Measurements from ENCODE around the gene THSD4.

Gene THSD4

DNA sequence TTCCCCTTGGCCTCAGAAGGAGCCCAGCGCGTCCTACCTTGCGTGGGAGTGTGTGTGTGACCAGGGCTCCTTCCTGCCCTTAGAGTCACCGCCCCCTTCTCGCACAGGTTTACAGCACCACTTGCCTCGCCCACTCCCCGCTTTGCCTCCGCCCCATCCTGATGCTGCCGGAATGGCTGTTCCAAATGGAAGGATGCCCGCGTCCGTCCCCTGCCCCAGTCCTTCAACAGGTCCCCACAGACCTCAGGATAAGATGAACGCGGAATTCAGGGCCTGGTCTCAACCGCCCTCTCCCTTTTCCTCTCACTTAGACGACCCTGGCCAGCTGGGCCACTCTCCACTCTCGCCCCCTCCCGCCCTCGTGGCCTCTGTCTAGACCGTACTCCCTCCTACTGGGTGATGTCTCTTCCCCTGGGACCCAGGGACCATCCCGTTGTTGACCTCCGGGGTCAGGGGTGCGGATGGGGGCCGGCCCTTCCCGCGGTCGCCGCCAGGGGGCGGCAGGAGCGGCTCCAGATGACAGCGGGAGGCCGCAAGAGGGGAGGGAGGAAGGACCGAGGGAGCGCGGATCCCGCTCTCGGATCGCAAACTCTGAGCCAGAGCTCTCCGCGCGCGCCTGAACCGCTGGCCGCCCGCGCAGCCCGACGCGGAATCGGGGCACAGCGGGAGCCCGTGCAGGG, at the start of gene THSD4:
Gene THSD4, plus strand, starts transcription at position 585 of the 680 bp plus-strand sequence.
- DNase-seq (ENCODE audit: low read depth): no peak

DNA sequence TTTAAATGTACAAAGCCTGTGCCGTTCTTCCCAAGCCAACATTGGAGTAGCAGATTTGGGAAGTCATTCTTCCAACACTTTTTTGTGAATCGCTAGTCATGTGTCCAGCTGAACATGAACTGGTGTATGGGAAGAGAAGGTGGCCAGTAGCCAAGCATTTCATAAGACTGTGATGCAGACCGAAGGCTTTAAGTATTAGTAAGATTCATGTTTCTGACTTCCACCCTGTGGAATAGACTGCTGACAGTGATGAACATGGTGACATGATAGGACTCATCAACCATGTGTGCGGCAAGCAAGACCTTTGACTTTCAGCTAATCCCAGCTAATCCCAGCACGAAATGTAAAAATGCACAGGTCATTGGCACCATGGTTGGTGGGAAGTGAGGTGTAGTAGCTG, 48.3 kb upstream of the THSD4 start:
- DNase-seq (ENCODE audit: low read depth): peak; percentile 90

DNA sequence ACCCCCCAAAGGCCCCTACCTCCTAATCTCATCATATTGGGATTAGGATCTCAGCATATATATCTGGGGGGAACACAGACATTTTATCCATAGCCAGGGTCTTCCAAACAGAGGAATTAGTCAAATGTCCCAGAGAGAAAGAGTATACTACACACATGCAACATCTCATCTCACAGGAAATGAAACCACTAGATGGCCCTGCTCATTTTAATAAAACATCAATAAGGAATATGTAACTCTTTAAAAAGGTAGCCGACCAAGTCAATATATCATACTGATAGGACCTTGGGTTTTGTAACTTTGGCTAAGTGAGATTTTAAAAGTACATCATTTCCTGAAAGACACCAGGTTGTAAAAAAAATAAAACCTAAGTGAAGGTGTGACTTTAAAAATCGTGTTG, 45.6 kb upstream of the THSD4 start:
- no peak for DNase-seq (ENCODE audit: low read depth)

DNA sequence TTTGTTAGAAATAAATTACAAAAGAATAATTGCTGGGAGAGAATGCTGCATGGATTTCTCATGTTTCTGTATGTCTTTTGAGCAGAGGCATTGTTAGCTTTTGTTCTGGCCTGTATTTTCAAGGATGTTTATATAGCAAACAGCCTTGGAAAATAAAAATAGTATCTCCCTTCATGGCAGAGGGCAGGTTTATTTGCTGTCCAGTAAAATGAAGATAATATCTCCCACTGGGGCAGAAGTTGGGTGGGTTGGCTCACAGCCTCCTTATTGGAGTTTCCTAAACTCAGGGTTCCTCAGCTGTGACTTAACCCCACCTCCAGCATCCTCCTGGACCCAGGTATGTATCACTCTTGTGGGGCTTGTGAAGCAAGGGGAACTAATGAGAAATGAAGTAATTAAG, 43.7 kb upstream of the THSD4 start:
- no peak for DNase-seq (ENCODE audit: low read depth)

DNA sequence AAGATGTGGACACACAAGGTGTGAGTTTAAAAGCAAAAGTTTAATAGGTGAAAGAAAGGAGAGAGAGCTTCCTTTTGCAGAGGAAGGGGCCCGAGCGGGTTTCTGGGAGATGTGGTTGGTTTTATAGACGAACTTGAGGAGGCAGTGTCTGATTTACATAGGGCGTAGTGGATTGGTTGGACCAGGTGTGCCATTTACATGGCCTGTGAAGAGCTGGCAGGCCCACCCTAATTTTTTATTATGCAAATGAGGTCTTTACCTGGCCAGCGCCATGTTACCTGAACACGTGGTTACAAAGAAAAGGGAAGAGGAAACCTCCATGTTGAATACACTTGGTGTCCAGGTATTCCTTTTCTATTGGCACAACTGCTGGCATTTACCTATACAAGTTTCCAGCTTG, 42.8 kb upstream of the THSD4 start:
- DNase-seq (ENCODE audit: low read depth): no peak

DNA sequence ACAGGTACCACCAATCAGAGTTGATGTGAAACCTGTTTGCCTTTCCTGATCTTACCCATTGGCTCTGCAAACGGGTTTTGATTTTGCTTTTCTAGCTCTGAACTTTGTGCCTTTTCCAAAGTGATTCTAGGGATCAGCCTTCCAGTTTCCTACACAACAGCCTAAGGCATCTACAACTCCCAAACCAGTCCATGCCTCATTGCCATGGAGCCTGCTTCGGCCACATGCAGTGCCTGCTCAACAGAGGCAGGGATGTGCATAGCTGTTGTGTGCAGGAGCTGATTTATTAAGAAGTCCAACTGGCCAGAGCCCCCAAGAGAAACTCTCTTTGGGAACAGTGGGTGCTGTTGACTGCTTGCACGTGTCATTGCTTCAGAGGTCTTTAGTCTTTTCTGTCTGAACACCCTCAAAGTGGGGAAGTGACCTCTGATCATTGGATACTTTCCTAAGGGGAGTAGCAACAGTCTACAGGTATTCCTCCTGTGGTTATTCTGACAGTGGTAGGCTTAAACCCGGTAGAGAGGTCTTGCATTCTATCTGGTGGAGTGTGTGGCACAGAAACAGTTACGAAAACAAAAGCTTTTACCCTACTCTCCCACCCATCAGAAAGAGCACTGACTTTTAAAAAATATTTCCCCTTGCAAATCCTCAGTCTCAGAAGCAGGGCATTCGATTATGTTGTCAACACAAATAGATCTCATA, 36.6 kb upstream of the THSD4 start:
- no peak for DNase-seq (ENCODE audit: low read depth)

DNA sequence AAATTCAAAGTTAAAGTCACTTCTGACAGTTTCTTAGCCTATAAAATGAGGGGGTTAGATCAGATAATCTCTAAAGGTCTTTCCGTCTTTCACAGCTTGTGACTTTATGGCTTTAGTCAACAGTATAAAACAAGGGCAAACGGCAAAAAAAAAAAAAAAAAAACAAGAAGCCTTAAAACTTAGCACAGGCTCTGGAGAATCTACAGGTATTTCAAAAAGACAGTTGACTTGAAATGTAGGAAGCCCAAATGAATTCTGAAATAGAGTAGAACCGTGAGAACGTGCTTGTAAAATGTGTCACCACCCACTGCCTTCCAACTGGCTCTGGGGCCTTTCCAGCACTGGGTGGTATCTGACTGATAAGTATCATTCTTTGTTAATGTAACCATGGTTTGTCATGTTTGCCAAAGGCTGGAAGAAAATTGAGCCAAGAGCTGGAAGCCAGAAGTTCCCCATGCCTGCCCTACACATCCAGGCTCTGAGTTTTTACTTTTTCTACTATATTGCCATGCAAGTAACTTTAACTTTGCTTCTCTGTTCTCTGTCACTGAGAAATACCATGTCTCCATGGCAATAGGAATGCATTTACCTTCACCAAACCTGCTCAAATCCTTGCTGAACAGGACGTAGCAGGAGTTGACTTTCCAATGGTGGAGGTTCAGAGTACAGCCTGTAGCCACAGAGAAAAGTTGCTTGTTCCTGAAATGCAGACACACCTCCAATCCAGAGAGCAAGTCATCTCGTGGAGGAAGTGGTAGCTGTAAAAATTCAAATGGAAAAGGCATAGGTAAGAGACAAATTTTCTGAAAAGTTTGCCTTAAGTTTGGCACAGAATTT, 35.8 kb upstream of the THSD4 start:
- DNase-seq (ENCODE audit: low read depth): peak; percentile 93

DNA sequence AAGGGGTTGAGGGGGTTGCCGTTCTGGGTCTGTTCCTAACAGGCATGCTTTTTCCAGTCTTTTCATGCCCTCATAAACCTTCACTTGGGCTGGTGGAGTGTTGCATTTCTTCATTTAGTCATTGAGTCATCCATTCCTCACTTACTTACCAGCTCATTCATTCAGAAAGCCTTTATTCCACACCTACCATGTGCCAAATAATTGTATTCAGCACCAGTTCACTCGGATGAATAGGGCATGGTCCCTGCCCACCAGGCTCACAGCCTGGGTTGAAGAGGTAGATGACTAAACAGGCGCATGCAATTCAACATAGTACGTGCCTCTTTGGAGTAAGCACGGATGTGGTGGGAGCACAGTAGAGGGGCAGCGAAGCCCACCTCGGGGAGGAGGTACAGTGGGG, 35.1 kb upstream of the THSD4 start:
- DNase-seq (ENCODE audit: low read depth): no peak

DNA sequence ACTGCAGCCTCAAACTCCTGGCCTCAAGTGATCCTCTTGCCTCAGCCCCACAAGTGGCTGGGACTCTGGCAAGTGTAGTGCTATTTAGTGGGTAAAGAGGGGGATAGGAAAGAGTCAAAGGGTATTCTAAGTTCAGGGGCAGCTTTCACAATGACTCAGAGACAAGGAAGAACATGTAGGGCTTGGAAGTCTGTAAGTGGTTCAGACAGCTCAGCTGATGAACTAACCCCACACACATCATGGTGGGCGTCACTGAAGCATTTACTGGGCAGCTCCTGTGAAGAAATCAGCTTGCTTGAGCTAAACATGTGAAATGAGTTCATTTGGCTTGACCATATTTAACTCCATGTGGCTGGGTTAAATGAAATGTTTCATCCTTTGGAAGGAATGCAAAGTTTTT, 34.6 kb upstream of the THSD4 start:
- DNase-seq (ENCODE audit: low read depth): peak; percentile 95

DNA sequence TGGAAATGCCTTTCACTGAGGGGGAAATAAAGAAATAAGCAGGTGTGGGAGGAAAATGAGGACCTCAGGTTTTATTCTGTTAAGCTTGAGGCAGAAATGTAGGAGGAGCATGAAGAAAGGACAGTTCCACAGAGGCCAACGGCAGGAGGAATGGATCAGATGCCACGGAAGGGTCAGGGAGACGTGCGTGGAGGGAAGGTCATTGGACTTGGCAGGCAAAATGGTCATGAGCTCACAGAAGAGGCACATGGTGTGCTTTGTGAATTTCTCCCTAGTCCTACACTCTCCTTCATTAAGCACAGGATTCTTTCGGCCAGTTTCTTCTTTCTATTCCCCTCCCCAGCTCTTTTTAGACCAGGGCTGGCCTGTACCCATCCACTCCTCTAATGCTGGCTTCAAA, 32.5 kb upstream of the THSD4 start:
- no peak for DNase-seq (ENCODE audit: low read depth)

DNA sequence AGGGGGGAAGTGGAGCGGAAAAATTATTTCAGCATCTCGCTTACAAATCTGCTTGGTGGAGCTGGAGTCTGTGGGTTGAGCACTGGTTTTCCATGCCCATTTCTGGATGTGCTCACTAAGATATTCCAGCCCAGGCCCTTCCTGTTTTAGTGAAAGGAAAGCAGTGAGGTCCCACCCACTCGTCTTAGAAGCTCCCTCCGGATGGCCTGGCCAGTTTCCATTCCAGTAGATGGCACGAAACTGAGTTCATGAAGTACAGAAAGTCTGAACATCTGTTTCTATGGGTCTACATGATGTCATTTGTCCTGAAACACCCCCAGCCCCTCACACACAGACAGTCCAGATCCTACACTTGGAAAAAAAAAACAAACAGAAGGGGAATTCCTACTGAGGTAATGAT, 31.9 kb upstream of the THSD4 start:
- peak; percentile 91 for DNase-seq (ENCODE audit: low read depth)

DNA sequence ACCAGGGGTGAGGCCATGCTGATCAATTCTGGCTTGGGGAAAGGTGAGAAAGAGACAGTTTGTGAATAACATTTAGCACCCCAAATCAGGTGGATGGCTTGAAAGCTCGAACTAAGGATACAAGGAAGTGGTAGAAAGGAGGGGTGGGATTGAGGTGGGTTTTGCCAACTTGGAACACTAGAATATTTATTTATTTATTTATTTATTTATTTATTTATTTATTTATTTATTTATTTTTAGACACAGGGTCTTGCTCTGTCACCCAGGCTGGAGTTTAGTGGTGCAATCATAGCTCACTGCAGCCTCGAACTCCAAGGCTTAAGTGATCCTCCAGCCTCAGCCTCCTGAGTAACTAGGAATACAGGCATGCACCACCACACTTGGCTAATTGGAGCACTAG, 31.0 kb upstream of the THSD4 start:
- DNase-seq (ENCODE audit: low read depth): no peak

DNA sequence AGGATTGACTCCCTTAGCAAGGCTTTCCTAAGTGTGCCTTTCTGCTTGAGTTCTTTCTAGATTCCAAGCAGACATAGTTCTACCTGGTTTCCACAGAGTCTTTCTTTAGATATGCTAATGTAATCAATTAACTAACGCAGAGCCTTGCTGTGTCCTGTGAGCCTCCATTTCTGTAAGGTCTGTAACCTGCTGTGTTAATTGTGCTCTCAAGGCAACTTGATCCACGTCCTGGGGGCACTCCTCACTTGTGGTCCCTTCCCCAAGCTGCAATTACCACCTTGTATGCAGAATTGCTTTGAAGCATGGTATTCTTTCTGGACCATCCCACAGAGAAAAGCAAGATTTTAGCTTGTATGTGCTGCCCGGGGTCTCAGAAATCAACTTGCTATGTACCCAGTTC, 29.5 kb upstream of the THSD4 start:
- DNase-seq (ENCODE audit: low read depth): no peak

DNA sequence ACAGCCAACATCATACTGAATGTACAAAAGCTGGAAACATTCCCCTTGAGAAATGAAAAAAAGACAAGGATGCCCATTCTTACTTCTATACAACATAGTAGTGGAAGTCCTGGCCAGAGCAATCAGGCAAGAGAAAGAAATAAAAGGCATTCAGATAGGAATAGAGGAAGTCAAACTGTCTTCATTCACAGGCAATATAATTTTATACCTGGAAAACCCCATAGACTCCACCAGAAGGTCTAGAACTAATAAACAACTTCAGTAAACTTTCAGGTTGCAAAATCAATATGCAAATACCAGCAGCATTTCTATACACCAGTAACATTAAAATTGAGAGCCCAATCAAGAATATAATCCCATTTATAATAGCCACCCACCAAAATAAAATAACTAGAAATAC, 27.1 kb upstream of the THSD4 start:
- no peak for DNase-seq (ENCODE audit: low read depth)

DNA sequence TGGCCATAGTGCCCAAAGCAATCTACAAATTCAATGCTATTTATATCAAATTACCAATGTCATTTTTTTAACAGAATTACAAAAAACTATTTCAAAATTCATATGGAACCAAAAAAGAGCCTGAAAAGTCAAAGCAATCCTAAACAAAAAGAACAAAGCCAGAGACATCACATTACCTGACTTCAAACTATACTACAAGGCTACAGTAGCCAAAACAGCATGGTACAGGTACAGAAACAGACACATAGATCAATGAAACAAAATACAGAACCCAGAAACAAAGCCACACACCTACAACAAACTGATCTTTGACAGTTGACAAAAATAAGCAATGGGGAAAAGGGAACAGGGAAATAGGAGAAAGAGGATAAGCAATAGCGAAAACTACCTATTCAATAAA, 26.6 kb upstream of the THSD4 start:
- no peak for DNase-seq (ENCODE audit: low read depth)

DNA sequence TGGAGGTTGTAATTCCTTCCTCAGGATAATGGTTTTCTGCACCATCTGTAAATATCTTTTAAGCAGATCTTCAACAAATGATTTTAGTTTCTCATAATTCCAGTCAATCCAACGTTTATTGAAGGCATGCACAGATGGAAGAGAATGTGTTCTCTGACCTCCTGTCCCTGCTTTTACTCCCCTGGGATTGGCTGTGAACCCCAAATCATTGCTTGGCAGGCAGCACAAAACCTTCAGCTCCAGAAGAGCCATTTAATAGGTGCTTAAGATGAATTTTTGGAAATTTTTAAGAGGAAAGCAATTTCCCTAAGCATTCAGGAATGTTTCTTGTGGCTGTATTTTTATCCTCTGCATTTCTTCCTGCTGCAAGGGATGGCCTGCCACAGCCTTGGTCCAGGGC, 25.5 kb upstream of the THSD4 start:
- no peak for DNase-seq (ENCODE audit: low read depth)

DNA sequence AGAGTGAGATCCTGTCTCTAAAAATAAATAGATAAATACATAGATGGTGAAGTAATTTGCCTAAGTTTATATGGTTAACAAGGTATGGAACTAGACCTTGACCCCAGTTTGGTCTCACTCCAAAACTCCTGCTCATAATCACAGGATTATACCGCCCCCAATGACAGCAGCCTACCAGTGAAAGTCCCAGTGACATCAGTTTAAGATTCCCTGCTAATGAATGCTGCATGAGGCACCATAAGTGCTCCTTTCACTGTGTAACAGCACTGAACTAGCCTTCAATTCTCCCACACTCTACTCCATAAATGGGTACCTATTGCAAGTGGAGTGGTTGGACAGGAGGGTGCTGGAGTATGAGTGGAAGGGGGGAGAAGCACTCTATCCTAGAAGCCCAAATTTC, 23.7 kb upstream of the THSD4 start:
- no peak for DNase-seq (ENCODE audit: low read depth)

DNA sequence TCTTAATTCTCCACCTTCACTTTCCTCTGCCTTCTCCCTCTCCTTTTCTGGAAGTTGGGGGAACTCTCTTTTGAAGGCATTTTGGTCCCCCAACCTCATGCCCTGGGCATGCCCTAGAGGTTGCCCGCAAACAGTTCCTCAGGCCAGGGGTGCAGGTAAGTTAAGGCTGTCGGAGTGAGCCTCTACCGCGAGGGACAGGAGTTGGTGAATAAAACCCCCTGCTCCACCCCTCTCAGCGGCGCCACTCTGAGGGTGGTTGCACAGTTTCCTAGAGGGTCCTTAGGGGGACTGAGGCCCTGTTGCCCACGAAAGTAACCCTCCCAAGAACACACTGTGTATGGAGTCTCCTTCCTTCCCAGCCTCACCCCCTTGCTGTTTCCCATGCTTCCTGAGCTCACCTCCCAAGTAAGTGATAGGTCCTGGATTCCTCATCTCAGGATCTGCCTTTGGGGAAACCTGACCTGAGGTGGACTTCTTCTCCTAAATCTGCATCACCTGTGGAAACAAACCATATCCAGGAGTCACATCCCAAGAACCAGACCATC, 23.1 kb upstream of the THSD4 start:
- no peak for DNase-seq (ENCODE audit: low read depth)

DNA sequence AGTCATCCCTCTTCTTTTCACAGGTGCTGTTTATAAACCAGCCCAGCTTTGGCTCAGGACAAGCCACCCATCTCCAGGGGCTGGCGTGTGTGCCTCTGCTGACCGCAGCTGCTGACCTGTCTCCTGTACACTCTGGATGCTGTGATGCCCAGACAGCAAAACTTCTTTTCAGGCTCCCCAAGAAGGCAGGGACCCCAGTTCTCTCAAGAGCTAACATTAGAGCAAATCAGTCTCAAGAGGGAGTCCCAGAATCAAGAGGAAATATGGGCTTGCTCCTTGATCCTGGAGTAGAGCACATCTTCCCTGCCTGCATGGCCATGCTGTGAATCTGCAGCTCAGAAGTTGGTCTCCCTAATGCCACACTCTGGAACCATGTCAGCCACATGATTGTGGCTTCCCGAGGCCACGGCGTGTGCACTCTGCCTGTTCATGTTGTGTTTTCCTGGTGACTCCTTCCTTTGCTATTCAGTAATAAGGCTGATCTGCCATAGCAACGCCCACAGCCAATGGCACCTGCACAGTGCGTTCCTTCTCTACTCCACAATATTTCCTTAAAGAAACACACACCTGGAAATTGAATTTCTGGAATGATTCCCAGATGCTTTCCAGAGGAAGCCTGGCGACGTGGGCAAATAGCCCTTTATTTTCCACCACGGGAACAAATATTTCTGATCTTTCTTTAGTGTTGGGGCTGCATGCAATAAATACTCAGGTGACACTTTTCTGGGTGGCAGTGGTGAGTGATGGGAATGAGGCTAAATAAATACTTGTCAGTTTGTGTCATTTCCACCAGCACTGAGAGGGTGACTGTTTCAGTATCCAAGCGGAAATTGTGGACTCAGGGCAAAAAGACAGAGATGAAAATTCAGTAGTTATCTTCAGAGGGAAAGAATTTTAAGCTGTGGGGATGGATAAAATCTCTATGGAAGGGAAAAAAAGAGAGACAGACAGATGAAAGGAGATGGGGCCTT, 21.9 kb upstream of the THSD4 start:
- peak; percentile 70 for DNase-seq (ENCODE audit: low read depth)

DNA sequence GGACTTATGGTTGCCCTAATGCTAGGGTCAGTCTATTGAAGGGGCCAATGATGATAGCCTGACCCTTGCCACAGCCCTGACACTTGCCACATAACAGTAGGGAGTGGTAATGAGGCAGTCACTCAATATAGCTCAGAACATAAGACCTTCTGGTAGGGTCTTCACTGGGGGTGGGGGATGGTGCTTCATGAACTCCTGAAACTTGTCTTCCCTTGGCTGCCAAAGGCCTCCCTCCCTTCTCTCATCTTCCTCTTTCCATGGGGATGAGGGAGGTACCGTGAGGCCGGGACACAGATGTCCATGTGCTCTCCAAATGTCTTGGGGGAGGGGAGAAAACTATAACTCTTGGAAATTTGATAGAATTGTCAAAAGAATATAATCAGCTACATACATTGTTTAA, 21.1 kb upstream of the THSD4 start:
- DNase-seq (ENCODE audit: low read depth): no peak

DNA sequence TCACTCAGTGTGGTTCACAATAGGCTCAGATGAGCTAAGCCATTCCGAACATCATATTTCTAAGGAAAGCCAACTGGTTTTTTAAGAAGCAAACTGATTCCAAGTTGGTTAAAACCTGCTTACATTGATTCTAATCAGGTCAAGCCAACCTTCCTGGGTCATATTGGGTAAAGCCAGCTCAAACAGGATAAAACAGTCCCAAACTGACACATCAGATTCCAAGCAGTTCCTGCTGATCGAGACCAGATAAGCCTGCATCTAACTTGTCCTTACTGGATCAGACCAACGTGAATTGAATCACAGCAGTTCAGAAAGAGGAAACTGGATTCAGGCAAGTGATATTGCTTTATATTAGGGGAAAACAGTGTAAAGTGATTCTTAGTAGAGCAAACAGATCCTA, 18.6 kb upstream of the THSD4 start:
- DNase-seq (ENCODE audit: low read depth): no peak

DNA sequence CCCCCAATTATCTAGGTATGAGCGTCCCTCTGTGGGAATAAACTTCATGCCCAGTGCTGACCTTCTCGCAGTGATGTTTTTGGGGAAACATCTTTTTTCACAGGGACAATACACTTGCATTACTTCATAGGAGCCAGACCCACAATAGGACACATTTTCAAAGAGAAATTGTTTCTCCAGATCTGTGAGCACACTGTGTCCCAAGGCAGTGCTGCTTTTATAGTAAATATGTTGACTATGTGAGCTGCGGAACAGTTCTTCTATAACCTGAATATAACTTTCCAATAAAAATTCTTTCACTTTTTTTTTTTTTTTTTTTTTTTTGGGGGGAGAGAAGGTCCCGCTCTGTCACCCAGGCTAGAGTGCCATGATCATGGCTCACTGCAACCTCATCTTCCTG, 17.4 kb upstream of the THSD4 start:
- no peak for DNase-seq (ENCODE audit: low read depth)

Data from stromal cell of bone marrow (primary cell).